Neural progenitor cell (in vitro differentiated cells): ENCODE results near the gene SLC17A2.

ENCODE experiments used
- EZH2 ChIP-seq: fragments of 200-600 bp; sonication (generic); IDR thresholded peaks from 2 replicates; pipeline ENCODE4 v1.6.1; 2017; ENCODE audit warnings: antibody characterized with exemption, mild to moderate bottlenecking, moderate library complexity
- EZH2phosphoT487 ChIP-seq: fragments of 200-600 bp; sonication (generic); IDR thresholded peaks from 2 replicates; pipeline ENCODE4 v1.6.1; 2017; ENCODE audit warnings: antibody characterized with exemption
- TF ChIP-seq, protein P1 (sequence below): fragments of 200-600 bp; sonication (generic); IDR thresholded peaks from 2 replicates; pipeline ENCODE4 v1.5.1; 2017; ENCODE audit warnings: antibody characterized with exemption, mild to moderate bottlenecking

DNA sequence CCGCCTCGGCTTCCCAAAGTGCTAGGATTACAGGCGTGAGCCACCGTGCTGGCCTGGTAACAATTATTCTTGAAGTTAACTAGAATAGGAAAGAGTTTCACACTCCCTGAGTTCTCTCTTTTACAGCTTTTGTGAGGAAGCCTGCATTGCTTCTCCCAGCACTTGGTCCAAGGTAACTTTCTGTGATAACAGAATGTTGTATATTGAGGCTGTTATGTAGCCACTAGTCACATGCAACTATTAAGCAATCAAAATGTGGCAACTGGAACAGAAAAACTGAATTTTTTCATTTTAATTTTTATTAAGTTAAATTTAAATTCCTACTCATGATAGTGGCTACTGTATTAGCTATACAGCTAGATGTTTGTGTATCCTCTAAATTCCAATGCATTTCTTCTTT is 34.6 kb upstream of the SLC17A2 start:
- TF ChIP-seq EZH2 (no peak), EZH2phosphoT487 (no peak)
- TF ChIP-seq, protein P1, sequence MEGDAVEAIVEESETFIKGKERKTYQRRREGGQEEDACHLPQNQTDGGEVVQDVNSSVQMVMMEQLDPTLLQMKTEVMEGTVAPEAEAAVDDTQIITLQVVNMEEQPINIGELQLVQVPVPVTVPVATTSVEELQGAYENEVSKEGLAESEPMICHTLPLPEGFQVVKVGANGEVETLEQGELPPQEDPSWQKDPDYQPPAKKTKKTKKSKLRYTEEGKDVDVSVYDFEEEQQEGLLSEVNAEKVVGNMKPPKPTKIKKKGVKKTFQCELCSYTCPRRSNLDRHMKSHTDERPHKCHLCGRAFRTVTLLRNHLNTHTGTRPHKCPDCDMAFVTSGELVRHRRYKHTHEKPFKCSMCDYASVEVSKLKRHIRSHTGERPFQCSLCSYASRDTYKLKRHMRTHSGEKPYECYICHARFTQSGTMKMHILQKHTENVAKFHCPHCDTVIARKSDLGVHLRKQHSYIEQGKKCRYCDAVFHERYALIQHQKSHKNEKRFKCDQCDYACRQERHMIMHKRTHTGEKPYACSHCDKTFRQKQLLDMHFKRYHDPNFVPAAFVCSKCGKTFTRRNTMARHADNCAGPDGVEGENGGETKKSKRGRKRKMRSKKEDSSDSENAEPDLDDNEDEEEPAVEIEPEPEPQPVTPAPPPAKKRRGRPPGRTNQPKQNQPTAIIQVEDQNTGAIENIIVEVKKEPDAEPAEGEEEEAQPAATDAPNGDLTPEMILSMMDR = no peak
